Measurements from ENCODE around the gene NEDD8.
"Not testable (repeated sequence)": the region's sequence is repeated elsewhere in the genome, so short reads cannot be mapped to it uniquely, and the experiment has no call there.

The NEDD8 gene

DNA sequence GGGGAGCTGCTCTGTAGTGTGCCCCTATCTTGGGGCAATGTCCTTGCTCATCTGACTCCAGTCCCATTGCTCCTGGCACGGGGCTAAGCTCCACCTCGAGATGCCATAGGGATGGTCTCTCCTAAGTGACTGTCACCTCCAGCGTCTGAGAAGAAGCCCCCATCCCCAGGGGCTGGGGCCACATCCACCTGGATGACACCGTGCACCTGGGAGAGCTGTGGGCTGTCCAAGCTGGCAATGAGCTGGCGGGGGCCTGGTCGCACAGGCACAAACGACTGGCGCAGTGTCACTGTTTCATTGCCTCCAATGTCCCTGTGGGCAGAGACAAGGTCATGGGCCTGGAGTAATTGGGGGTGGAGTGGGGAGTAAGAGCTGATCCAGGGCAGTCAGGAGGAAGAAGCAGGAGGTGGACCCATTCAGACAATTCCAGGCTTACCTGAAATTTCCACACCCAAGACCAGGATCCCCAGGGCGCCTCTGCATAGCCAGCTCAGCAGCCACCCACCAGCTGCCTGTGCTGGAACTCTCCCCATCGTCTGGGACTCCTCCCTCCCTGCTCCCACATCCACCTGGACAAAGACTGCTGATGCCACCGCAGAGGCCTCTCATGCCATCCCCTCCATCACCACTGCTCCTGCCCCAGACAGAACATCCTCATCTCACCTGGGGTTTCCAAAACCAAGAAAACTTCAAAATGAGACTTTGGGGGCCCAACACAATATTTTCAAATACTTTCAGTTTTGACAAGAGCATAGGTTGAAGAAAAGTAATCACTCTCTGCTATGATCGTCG lies 17.3 kb upstream of the NEDD8 start:
- DNase-seq (ENCODE audit: low spot score) (no peak), FAIRE-seq (no peak)

- no peak for DNase-seq (ENCODE audit: low spot score)
Observed at GRCh38 chr14:24247422-24247821, 15.3 kb upstream of the NEDD8 start.

DNA sequence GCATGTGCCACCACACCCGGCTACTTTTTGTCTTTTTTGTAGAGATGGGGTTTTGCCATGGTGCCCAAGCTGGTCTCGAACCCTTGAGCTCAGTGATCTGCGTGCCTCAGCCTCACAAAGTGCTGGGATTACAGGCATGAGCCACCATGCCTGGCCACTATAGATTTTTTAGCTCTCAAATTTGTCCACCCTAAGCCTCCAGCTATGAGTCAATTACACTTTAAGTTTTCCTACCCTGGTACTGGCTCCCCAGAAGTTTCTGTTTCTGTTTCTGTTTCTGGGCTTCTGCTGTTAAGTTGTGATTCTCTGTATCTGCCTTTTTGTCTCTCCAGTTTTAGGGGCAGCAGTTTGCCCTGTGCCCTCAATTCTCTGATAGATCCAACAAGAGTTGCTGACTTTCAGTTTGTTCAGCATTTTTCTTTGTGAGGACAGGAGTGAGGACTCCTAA lies 14.6 kb upstream of the NEDD8 start:
- FAIRE-seq (no peak), DNase-seq (ENCODE audit: low spot score) (no peak)

More at GRCh38 chr14:24247422-24247821, 15.3 kb upstream of the NEDD8 start:
- FAIRE-seq, result no peak

- FAIRE-seq; DNase-seq (ENCODE audit: low spot score): not testable (repeated sequence)
Observed at GRCh38 chr14:24245350-24245749, 13.2 kb upstream of the NEDD8 start.

DNA sequence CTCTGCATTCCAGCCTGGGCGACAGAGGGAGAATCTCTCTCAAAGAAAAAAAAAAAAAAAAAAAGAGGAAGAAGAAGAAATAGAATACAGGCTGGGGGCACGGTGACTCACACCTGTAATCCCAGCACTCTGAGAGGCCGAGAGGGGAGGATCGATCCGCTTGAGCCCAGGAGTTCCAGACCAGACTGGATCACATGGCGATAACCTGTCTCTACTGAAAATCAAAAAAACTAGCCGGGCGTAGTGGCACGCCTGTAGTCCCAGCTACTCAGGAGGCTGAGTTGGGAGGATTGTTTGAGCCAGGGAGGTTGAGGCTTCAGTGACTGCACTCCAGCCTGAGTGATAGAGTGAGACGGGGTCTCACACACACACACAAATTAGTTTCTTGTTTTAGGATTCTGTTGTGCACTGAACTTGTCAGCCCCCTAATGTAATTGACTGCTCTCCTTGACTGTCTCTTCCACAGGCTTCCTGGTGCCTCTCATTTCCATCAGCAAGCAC lies 11.2 kb upstream of the NEDD8 start:
- FAIRE-seq, result no peak
- DNase-seq (ENCODE audit: low spot score), result no peak

DNA sequence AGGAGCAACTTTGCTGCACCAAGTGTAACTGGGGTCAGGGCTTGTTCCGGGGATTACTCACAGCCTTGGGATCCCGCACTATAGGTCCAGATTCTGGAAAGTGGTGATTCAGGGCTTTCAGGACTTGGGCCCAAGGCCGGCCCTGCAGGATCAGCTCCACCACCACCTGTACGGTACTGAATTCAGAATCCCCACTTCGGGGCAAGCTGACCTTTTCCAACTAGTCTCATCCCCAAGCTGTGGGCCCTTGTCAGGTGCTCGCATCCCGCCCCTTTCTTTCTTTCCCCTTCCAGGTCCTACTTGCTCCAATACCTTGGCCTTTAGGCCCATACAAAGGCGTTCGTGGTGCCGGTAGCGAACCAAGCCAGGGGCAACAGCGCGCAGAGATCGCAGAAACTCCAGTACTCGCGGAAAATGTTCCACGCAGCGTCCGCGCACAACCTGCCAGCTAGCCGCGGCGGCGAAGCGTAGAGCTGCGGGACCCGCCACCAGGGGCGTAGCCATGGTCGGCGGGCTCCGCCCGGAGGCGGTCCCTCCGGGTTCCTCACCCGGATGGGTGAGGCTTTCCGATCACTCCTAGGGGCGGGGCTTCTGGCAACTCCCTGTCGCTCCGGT lies 9.8 kb upstream of the NEDD8 start:
- no peak for FAIRE-seq
- DNase-seq (ENCODE audit: low spot score), result peak; percentile 77

DNA sequence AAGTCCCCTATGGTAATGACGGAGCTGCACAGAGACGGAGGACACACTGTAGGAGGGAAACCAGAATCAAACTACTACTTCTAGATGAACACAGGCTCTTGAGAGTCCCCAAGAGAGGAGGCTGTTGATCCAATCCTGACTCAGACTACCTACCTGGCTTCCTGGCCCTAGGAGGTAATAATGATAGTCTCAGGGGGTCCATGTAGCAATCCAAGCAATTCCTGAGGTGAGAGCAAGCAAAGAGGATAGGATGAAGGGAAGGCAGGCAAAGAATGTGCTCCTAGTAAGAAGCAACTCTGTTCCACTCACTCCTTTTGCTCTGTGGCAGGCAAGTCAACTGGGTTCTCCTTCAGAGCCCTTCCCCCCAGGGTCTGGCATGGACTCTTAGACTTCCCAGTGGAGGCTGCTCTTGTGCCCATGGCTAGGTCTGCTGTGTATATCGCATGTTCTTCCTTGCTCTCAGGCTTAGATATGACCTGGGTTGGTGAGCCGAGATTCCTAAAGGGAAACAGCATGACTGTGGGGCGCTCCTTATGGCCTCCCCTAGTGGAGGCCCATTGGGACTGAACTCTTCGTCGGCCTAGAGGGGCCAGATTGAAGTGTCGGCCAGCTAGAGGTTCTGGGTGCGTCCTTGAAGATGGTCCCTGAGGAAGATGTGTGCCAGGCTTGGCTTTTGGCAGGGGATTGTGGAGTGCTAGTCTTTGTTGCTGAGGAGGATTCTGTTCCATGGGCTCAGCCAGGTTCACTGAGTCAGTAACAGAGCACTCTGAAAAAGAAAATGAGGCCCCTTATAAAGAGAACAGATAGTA lies 8.1 kb upstream of the NEDD8 start:
- DNase-seq (ENCODE audit: low spot score) (no peak), FAIRE-seq (no peak)

DNA sequence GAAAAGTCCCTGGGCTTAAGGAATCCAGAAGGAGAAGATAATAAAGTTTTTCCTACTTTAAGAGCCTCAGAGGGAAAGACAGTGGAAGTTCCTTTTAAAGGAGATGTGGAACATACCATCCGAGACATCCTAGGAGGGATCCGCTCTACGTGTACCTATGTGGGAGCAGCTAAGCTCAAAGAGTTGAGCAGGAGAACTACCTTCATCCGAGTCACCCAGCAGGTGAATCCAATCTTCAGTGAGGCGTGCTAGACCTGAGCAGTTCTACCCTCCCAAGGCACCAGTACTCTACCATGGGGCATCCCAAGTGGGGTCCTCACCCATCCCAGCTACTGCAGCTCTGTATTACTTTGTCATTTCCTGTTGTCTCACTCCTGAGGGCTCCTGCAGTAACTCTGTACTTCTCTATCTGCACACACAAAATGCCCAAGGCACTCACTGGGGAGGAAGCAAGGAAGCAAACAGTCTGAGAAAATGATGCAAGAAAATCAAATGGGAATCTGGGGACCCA lies 6.4 kb upstream of the NEDD8 start:
- FAIRE-seq (no peak), DNase-seq (ENCODE audit: low spot score) (no peak)

DNA sequence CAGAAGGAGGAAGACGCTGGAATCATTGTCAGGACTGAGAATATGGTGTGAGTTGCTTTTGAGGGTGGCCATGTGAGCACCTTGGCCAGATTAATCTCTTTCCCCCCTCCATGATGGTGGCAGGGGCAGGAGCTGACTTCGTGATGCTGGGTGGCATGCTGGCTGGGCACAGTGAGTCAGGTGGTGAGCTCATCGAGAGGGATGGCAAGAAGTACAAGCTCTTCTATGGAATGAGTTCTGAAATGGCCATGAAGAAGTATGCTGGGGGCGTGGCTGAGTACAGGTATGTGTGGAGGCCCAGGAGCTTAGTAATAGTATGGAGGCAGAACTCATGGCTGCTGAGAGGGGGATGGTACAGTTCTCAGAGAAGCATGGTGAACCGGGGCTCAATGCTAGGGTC lies 6.0 kb upstream of the NEDD8 start:
- DNase-seq (ENCODE audit: low spot score) (no peak), FAIRE-seq (no peak)

- DNase-seq (ENCODE audit: low spot score), result no peak
- no peak for FAIRE-seq
Observed at GRCh38 chr14:24237463-24237955, 5.3 kb upstream of the NEDD8 start.

DNA sequence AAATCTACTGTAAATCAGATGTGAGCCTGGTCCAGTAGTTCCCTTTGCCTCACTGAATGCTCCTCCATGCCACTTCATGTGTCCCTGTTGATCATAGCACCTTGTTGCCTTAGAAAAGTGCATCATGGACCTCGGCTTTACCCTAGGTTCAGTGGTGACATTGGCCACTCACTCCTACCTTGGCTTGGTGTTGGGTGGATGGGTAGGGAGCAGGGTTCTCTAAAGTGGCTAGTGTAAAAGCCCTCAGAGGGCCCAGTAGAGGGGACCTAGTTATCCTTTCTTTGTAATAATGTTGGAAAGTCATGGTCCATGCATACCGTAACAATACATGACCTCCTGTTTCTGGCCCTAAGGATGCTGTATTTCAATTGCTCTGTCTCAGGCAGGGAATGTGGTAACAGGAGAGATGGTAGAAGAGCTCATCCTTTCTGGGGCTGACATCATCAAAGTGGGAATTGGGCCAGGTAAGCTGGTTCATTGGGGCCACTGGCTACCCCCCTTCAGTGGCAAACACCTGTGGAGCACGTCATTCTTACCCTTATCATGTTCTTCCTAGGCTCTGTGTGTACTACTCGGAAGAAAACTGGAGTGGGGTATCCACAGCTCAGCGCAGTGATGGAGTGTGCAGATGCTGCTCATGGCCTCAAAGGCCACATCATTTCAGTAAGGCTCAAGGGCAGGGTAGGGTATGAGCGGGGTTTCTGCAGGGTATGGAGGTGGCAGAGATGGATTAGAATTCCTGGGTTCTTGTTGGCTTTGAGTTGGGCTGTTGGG lies 4.7 kb upstream of the NEDD8 start:
- DNase-seq (ENCODE audit: low spot score), result no peak
- no peak for FAIRE-seq

DNA sequence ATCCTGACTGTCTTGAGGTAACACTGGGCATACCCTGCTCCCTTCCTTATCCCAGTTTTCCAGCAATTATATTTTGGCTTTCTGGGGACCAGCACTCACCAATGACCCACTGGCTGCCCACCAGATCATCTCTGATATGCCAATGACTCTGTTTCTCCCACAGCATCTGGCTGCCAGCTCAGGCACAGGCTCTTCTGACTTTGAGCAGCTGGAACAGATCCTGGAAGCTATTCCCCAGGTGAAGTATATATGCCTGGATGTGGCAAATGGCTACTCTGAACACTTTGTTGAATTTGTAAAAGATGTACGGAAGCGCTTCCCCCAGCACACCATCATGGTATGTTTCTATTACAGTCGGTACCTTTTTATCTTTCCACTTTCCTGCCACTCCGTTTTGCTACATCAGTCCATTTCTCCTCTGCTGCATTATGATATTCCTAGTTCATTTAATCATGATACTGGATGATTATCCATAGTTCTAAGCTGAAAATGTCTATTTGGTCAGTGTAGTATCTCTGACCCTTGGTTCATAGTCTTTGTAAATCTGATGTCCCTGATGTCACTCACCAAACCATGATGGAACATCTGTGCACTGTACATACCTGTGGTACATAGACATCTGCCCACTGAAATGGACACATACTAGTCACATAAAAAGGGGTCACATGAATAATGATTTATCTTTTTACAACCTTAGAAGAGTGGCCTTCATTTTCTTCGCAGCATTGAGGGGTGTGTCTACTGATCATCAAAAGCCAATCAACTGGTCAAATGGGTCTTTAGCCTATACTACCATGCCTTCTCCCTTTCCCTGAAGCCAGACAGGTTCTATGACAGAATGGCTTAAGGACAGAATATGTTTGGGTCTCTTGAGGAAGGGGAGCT lies 3.9 kb upstream of the NEDD8 start:
- no peak for FAIRE-seq
- DNase-seq (ENCODE audit: low spot score), result no peak

DNA sequence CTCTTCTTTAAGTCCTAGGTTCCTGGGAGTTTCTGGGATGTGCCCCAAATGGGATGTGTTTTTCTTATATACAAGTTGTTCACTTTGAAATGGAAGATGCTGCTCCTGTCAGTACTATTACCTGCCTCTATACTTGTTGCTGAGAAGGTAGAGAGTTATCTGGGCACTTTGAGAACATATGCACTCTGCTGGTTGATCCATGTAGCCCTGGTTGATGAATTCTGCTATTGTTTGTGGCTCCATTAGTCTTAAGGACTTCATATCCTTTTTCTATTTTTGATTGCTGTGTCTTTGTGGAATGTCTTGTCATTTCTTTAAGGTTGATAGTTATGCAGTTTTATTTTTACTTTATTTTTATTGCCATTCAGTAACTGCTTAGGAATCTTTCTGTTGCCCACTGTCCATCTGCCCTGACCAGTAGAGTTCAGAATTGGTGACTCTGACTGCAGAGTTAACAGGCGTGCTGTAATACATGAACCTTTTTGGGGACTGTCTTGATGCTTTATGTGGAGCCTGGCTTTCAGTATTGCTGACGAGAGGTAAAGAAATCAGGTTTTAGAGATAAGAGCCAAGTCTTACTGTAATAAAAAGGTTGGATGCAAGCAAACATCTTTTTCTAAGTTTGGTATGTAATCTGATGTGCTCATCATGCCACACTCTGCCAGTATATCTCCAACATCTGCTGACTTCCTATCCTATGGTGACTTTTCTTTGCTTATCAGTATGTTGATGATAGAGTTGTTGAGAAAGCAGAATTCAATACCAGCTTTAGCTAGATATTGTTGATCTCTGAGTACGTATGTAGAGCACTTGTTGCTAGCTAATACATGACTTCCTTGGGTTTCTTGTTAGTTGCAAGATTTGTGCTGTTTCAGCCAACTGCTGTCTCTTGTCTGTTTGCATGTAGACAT lies 2.2 kb upstream of the NEDD8 start:
- DNase-seq (ENCODE audit: low spot score) (no peak), FAIRE-seq (no peak)

GRCh38 chr14:24233538-24233866 lies 1.3 kb upstream of the NEDD8 start:
- DNase-seq (ENCODE audit: low spot score) (no peak), FAIRE-seq (no peak)

DNA sequence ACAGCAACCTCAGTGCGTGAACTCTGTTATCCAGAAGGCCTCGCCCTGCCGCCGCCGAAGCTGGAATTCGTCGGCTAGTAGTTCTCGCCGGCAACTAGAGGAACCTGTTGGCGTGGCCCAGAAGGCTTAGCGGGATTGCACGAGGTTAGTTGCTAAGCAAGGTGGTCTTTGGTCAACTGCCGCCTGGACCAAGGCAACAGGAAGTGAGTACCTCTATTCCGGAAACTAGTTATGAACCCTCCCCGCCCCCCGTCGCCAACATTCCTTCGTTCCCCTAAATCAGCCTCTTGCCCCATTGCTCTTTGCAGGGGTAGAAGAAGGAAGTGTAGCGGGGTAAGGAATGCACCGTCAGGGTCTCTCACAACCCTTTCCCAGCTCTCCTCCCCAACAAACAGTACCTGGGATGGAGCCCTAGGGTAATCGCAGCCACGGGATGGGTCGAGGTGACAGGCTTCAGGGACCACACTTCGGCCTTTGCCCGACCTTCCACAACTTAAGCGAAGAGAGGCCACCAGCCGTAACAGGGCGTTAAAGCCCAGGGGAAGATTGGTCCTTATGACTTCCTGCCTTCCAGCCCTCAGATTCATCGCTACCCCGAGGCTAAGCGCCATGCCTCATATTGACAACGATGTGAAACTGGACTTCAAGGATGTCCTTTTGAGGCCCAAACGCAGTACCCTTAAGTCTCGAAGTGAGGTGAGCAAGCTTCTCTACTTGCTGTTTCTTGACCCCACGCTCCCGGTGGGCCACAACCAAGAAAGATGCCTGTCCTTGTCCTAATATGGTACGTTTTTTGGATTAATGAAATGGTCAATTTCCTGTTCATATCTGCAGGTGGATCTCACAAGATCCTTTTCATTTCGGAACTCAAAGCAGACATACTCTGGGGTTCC lies 724 bp upstream of the NEDD8 start, which contains the start of gene GMPR2:
Gene GMPR2, plus strand, starts transcription at position 285 of the 893 bp plus-strand sequence. Its CDS starts 325 bp downstream, at position 610.
- DNase-seq (ENCODE audit: low spot score) (no peak), FAIRE-seq (no peak)

DNA sequence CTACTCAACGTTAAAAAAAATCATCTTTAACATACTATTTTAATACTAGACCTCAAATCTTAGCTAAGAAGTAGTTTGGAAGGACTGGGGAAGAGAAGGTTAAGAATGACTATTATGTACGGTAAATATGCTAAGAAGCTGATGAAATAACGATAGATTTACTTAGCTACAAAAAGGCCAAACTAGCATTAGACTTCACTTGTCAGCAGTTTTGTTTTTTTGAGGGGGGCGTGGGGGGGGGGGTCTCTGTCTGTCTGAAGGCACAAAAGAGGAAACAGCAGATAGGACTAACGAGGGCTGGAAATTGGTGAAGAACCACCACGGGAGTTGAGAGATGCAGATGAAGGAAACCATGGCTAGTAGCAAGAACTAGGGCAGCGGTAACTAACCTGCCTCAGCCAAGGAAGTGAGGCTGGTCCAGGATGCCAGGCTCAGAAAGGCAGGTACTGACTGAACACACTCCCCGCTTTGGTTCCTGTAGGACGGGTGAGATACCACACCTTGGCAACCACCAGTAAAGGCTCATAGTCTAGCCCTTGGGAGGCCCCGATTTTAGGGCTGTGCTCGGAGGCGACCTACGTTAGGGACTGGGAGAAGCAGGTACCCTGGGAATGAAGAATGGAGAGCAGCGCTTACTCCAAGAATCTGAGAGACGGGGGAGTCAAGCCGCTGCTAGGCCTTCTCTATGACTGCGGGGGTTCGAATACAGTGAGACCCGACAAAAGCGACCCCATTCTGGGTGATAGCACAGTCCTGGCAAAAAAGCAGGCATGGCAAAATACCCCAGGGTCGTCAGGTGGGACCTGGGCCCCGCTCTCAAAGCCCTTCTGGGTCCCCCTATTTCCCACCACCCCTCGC lies 675 bp downstream of the NEDD8 start:
- DNase-seq (ENCODE audit: low spot score) (no peak), FAIRE-seq (no peak)

DNA sequence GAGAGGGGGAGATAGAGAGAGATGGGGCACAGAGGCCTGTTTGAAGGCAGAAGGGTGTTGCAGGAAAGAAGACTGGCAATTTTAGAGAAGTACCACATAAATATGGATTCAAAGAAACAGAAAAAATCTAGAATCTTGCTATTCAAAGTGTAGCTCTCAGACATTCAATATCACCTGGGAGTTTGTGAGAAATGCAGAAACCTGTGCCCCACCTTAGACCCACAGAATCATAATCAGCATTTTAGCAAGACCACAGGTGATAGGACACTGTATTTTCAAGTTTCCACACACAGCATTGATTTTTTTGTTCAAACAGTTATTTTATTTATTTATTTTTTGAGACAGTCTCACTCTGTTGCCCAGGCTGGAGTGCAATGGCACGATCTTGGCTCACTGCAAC lies 3.3 kb downstream of the NEDD8 start:
- DNase-seq (ENCODE audit: low spot score) (no peak), FAIRE-seq (no peak)

Data from RCC 7860 (cell line).